Fibroblast of lung (primary cell): ENCODE measurements around the gene GDF7.

Experiments
- EZH2 ChIP-seq: IDR thresholded peaks from 2 replicates; pipeline ENCODE4 v1.5.1; 2012; ENCODE audit warnings: low read length, control low read depth, mild to moderate bottlenecking; ENCODE audit errors: missing control alignments
- TF ChIP-seq, protein P1 (sequence below), 2 donors: IDR thresholded peaks in 1 of 2; conservative IDR thresholded peaks in 1 of 2; 1 replicate in 1 of 2; 2 replicates in 1 of 2; pipeline ENCODE4 v1.5.1; 2011 to 2012; ENCODE audit warnings: low read length in 2 of 2, control low read depth in 1 of 2, inconsistent platforms in 1 of 2, low read depth in 1 of 2, mild to moderate bottlenecking in 1 of 2

DNA sequence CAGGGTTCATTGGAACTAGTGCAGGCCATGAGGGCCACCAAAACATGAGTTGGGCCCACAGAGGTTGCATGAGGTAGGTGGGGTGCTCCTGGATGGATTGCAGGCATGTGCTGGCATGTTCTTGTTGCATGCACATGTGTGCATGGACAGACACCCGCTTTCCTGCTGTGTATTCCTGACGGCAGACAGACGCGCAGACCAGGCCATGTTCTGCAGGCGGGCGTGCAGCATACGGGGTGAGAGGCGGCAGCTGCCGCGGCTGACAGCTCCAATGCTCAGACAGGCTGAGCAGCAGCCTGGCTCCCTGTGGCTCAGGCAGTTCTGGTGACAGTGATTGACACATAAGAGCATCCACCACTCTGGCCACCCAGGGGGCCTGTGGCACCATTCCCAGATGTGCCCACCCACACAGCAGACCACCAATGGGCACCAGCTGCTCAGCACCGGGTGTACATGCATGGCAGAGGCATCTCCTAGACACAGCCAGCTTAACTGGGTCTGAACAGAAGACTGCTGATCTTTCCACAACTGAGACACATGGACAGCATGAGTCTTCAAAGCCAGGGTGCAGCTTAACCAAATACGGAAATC is 37.3 kb upstream of the GDF7 start:
- TF ChIP-seq, protein P1, sequence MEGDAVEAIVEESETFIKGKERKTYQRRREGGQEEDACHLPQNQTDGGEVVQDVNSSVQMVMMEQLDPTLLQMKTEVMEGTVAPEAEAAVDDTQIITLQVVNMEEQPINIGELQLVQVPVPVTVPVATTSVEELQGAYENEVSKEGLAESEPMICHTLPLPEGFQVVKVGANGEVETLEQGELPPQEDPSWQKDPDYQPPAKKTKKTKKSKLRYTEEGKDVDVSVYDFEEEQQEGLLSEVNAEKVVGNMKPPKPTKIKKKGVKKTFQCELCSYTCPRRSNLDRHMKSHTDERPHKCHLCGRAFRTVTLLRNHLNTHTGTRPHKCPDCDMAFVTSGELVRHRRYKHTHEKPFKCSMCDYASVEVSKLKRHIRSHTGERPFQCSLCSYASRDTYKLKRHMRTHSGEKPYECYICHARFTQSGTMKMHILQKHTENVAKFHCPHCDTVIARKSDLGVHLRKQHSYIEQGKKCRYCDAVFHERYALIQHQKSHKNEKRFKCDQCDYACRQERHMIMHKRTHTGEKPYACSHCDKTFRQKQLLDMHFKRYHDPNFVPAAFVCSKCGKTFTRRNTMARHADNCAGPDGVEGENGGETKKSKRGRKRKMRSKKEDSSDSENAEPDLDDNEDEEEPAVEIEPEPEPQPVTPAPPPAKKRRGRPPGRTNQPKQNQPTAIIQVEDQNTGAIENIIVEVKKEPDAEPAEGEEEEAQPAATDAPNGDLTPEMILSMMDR (conservative IDR thresholded peaks at IDR 0.05 in 1 of 2, IDR thresholded peaks at IDR 0.05 in 1 of 2; ENCODE audit: low read depth in 1 of 2, low read length in 2 of 2), result no peak
- TF ChIP-seq EZH2, result no peak
